ENCODE measurements around the gene SOWAHA. TPM values are rescaled to one million over a fixed set of nuclear protein-coding genes. Genes with fewer than 3 reads are reported as not detected.

Gene SOWAHA
- total RNA-seq, 1 donor = not detected

DNA sequence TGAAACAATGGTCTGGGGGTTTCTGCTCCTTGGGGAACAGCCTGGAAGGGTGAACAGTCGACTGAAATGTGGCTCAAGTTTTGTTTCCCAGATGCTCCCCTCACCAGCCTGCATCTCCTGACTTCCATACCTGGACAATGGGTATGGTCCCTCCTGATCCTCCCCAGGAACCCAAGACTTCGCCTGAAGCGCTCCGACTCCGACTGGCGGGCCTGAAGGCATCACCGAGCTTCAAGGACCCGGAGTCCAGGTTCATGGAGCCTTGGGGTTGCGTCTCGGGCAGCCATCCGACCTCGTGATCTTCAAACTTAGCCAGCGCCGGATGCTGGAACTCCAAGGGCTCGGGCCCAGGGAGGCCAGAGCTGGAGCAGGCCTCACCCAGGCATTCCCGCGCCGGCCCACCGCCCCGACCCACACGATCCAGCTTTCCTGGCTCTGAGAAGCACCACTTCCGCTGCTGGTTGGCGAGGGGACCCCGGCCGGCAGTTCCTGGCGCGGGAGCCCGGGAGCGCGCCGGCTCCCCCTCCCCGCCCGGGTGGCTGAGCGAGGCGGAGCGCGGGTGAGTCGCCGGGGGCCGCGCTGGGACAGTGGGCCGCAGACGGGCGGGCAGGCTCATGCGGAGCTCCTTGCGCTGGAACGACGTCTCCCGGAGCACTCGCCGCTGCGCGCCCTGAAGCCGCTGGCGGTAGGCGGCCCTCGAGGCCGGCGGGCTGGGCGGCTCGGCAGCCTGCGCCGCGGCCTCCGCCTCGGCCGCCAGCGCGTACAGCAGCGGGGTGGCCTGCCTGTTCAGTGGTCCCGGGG is 12.1 kb downstream of the SOWAHA start:
- TF ChIP-seq, protein P1, sequence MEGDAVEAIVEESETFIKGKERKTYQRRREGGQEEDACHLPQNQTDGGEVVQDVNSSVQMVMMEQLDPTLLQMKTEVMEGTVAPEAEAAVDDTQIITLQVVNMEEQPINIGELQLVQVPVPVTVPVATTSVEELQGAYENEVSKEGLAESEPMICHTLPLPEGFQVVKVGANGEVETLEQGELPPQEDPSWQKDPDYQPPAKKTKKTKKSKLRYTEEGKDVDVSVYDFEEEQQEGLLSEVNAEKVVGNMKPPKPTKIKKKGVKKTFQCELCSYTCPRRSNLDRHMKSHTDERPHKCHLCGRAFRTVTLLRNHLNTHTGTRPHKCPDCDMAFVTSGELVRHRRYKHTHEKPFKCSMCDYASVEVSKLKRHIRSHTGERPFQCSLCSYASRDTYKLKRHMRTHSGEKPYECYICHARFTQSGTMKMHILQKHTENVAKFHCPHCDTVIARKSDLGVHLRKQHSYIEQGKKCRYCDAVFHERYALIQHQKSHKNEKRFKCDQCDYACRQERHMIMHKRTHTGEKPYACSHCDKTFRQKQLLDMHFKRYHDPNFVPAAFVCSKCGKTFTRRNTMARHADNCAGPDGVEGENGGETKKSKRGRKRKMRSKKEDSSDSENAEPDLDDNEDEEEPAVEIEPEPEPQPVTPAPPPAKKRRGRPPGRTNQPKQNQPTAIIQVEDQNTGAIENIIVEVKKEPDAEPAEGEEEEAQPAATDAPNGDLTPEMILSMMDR (IDR thresholded peaks at IDR 0.05; ENCODE audit: insufficient read depth, low read length) = no peak
- H3K4me3 ChIP-seq (ENCODE audit: low read depth, low read length) = no peak overlapping the region
- DNase-seq (ENCODE audit: low read depth) = no peak

DNA sequence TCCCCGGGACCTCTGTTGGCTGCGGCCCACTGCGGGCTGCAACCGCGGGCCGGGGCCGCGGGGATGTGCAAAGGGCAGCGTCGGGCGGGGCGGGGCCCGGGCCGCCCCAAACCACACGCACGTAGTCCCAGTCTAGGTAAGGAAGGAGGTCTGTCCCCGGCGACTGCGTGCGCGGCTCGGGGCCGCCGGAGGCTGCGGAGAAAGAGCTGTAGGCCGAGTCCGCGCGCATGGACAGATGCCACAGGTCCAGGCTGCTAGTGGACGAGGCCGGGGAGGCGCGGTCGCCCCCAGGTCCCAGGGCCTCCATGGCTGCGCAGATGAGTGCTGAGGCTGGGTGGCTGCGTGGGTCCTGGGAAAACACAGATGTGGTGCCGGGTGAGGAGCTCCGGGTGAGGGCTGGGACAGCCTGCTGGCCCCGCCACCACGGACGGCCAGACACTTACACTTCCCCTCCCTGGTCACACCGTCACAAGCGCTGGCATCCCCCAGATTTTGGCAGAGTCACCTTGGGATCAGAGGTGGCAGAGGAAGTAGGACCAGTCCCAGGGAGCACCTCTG is 12.8 kb downstream of the SOWAHA start:
- TF ChIP-seq, protein P1 (IDR thresholded peaks at IDR 0.05; ENCODE audit: insufficient read depth, low read length) = no peak
- DNase-seq (ENCODE audit: low read depth) = no peak
- H3K4me3 ChIP-seq (ENCODE audit: low read depth, low read length) = no peak overlapping the region

DNA sequence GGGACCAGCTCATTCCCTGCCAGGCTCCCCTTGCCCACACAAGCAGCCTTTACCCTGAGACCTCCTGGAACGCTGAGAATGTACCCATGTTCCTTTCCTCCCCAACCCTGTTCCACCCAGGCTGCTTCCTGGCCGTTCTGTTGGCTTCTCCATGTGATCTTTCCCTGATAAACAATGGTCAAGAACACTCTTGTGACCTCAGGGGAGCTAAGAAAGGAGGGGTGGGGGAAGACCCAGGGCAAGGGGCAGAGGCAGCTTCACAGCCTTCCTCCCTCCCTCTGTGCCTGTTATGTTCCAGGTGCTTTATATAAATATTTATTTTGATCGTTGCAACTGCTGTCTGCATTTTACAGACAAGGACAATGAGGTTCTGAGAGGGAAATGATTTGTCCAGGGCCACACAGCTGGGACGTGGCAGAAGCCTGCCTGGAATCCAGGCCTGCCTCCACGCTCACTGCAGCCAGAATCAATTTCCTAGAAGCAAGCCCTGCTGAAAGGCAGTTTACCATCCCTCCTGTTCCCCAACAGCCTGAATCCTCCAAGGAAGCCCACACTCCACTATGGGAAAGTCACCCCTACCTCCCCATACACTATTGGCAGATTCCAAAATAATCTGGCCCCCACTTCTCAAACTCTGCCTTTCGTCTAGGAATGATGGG is 13.5 kb downstream of the SOWAHA start:
- no peak for DNase-seq (ENCODE audit: low read depth)
- TF ChIP-seq, protein P1 (IDR thresholded peaks at IDR 0.05; ENCODE audit: insufficient read depth, low read length) = no peak

DNA sequence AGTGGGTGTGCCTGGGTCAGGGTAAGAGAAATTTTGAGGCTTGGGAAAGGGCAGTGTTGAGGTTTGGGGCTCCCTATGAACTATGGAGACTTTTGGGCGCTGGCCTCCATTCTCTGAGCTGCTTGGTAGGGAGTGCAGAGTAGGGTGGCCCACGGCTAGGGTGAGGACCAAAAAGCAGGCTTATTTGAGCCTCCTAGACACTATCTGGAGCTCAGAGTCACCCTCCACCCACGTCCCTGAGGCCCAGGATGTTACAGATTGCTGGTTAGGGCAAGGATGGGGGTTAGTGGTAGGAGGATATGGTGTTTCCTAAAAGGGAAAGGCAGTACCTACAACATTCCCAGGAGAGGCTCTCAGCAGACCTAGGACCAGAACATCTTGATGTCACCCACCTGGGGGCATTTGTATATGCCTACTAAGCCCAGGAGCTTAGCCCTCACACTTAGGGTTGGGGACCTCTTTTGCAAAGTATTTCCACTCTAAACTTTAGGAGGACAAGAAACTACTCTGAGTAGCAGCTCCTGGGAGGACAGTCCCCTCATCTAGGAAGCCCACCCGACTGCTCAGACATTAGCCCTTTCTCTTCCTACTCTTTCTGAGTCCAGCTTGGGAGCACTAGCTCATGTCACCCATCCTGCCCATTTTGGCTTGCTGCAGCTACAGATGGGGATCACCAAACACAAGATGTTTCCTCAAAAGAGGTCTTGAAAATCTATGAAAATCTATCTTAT is 15.0 kb downstream of the SOWAHA start:
- DNase-seq (ENCODE audit: low read depth) = no peak
- TF ChIP-seq, protein P1 (IDR thresholded peaks at IDR 0.05; ENCODE audit: insufficient read depth, low read length) = no peak
- no peak overlapping the region for H3K4me3 ChIP-seq (ENCODE audit: low read depth, low read length)

More for the DNA sequence above, 13.5 kb downstream of the SOWAHA start:
- no peak overlapping the region for H3K4me3 ChIP-seq (ENCODE audit: low read depth, low read length)

DNA sequence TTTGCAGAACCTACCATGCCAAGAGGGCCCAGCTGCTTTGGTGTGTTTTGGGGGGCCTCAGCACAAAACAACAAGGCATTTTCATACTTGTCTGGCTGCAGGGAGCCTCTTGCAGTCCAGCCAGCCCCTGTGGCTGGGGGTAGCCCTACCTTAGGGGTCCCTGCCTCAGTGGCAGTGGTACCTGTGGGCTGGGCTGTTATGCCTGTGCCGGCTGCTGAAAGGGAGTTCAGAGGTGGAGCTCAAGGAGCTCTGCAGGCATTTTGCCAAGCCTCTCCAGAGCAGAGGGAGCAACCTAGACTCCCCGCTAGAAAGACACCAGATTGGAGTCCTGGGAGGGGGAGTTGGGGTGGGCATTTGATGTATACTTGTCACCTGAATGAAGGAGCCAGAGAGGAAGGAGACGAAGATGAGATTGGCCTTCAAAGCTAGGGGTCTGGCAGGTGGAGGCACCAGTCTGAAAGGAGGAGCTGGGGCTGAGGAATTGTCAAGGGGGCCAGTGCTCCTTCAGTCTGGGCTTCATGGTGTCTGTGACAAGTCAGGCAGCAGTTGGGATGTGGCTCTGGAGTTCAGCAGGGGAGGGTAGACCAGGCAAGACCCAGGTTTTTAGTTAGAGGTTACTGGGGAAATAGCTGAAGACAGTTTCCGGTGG is 15.9 kb downstream of the SOWAHA start:
- peak overlapping the region; percentile 1 for H3K4me3 ChIP-seq (ENCODE audit: low read depth, low read length)
- no peak for DNase-seq (ENCODE audit: low read depth)
- TF ChIP-seq, protein P1 (IDR thresholded peaks at IDR 0.05; ENCODE audit: insufficient read depth, low read length) = no peak

All from fibroblast of the aortic adventitia (primary cell).